ENCODE results near the gene ALPK1.

DNA sequence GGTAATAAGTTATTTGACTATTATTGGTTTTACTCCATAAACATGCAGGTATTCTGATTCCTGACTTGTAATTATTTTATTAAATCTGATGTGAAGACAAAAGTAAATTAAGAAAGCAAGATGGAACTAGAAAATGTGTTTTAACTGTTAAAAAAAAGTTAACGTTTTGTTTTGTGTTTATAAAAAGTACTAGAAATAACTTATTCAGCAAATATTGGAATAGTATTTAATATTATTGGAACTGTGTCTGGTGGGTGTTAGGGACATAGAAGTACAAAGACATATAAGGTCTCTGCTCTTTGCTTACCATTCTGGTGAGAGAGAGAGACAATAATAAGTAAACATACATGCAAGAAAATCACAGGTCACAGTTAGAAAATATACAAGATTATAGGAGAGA, 27.1 kb upstream of the ALPK1 start:
- TF ChIP-seq CTCF (conservative IDR thresholded peaks at IDR 0.05; ENCODE audit: low read depth in 2 of 2) (no peak), EZH2phosphoT487 (IDR thresholded peaks at IDR 0.05; ENCODE audit: unreplicated experiment) (no peak), EZH2 (IDR thresholded peaks at IDR 0.05; ENCODE audit: low read depth, unreplicated experiment) (no peak), POLR2AphosphoS5 (IDR thresholded peaks at IDR 0.05; ENCODE audit: low read depth) (no peak)

Measured in GM23338 (cell line).